Measurements from ENCODE around the gene CDKN3. TPM values are rescaled to one million over a fixed set of nuclear protein-coding genes. Genes with fewer than 3 reads are reported as not detected.

CDKN3 gene
- total RNA-seq, 1 donor from 2014 or later: 13.6 TPM

- no peak for TF ChIP-seq CTCF (IDR thresholded peaks at IDR 0.05; ENCODE audit: insufficient read depth, low read length, poor library complexity, severe bottlenecking)
- H3K36me3 ChIP-seq (ENCODE audit: control insufficient read depth, insufficient read depth, low read length): no peaks in the 10 kb centered on the region
- H3K27me3 ChIP-seq (ENCODE audit: control insufficient read depth, insufficient read depth, low read length): no peaks in the 10 kb centered on the region
- H3K4me3 ChIP-seq (ENCODE audit: low read depth, low read length): no peak overlapping the region
- no peak for DNase-seq (ENCODE audit: low read depth)
These were observed 46.6 kb upstream of the CDKN3 start for GRCh38 chr14:54350203-54350602.

- no peak overlapping the region for H3K4me3 ChIP-seq (ENCODE audit: low read depth, low read length)
- no peak for DNase-seq (ENCODE audit: low read depth)
- no peak for TF ChIP-seq CTCF (IDR thresholded peaks at IDR 0.05; ENCODE audit: insufficient read depth, low read length, poor library complexity, severe bottlenecking)
- H3K36me3 ChIP-seq (ENCODE audit: control insufficient read depth, insufficient read depth, low read length): no peaks in the 10 kb centered on the region
- no peaks in the 10 kb centered on the region for H3K27me3 ChIP-seq (ENCODE audit: control insufficient read depth, insufficient read depth, low read length)
These were observed 43.5 kb upstream of the CDKN3 start for GRCh38 chr14:54353266-54353665.

- TF ChIP-seq CTCF (IDR thresholded peaks at IDR 0.05; ENCODE audit: insufficient read depth, low read length, poor library complexity, severe bottlenecking): no peak
- Histone ChIP-seq H3K36me3 (ENCODE audit: control insufficient read depth, insufficient read depth, low read length) (no peaks in the 10 kb centered on the region), H3K27me3 (ENCODE audit: control insufficient read depth, insufficient read depth, low read length) (no peaks in the 10 kb centered on the region), H3K4me3 (ENCODE audit: low read depth, low read length) (no peak overlapping the region)
- no peak for DNase-seq (ENCODE audit: low read depth)
These were observed 43.1 kb upstream of the CDKN3 start for GRCh38 chr14:54353694-54354093.

- no peaks in the 10 kb centered on the region for H3K27me3 ChIP-seq (ENCODE audit: control insufficient read depth, insufficient read depth, low read length)
- no peak for DNase-seq (ENCODE audit: low read depth)
- no peak overlapping the region for H3K4me3 ChIP-seq (ENCODE audit: low read depth, low read length)
- no peak for TF ChIP-seq CTCF (IDR thresholded peaks at IDR 0.05; ENCODE audit: insufficient read depth, low read length, poor library complexity, severe bottlenecking)
- H3K36me3 ChIP-seq (ENCODE audit: control insufficient read depth, insufficient read depth, low read length): no peaks in the 10 kb centered on the region
These were observed 42.7 kb upstream of the CDKN3 start for GRCh38 chr14:54354096-54354495.

- H3K4me3 ChIP-seq (ENCODE audit: low read depth, low read length): no peak overlapping the region
These were observed 41.7 kb upstream of the CDKN3 start for GRCh38 chr14:54354968-54355641.

More at GRCh38 chr14:54354968-54355641, 41.7 kb upstream of the CDKN3 start:
- no peak for DNase-seq (ENCODE audit: low read depth)
- no peak for TF ChIP-seq CTCF (IDR thresholded peaks at IDR 0.05; ENCODE audit: insufficient read depth, low read length, poor library complexity, severe bottlenecking)
- Histone ChIP-seq H3K27me3 (ENCODE audit: control insufficient read depth, insufficient read depth, low read length) (no peaks in the 10 kb centered on the region), H3K36me3 (ENCODE audit: control insufficient read depth, insufficient read depth, low read length) (no peaks in the 10 kb centered on the region)

Data from kidney epithelial cell (primary cell).